ENCODE data around the gene PCBP1.
A peak's percentile ranks its signal among the peaks of the same experiment; 100 is the strongest.
"Not testable (repeated sequence)": the region's sequence is repeated elsewhere in the genome, so short reads cannot be mapped to it uniquely, and the experiment has no call there.

The PCBP1 gene

GRCh38 chr2:70091364-70091763, 4.1 kb downstream of the PCBP1 start:
- Histone ChIP-seq H3K27me3 (ENCODE audit: control insufficient read depth in 1 of 2, insufficient read depth in 2 of 2, low read length in 2 of 2) (no peaks in the 10 kb centered on the region), H3K9me3 (ENCODE audit: low read length) (no peaks in the 10 kb centered on the region), H3K4me1 (ENCODE audit: insufficient read depth, low read length) (peaks cover 18% of the 10 kb centered on the region), H3K4me3 (ENCODE audit: low read depth in 1 of 2, low read length in 2 of 2) (no peak overlapping the region), H3K9ac (ENCODE audit: low read length) (no peak overlapping the region), H3K27ac (ENCODE audit: low read depth, low read length) (no peak overlapping the region), H3K36me3 (ENCODE audit: insufficient read depth, low read length) (peaks cover 16% of the 10 kb centered on the region)

- H3K4me1 ChIP-seq (ENCODE audit: insufficient read depth, low read length): peaks cover 18% of the 10 kb centered on the region
- no peak overlapping the region for H3K9ac ChIP-seq (ENCODE audit: low read length)
- H3K27me3 ChIP-seq (ENCODE audit: control insufficient read depth in 1 of 2, insufficient read depth in 2 of 2, low read length in 2 of 2): no peaks in the 10 kb centered on the region
- H3K36me3 ChIP-seq (ENCODE audit: insufficient read depth, low read length): peaks cover 16% of the 10 kb centered on the region
- H3K27ac ChIP-seq (ENCODE audit: low read depth, low read length): no peak overlapping the region
- no peaks in the 10 kb centered on the region for H3K9me3 ChIP-seq (ENCODE audit: low read length)
- no peak overlapping the region for H3K4me3 ChIP-seq (ENCODE audit: low read depth in 1 of 2, low read length in 2 of 2)
Measured at GRCh38 chr2:70091816-70092215, 4.5 kb downstream of the PCBP1 start.

GRCh38 chr2:70092576-70093243, 5.4 kb downstream of the PCBP1 start:
- not testable (repeated sequence) for H3K9ac ChIP-seq (ENCODE audit: low read length); H3K9me3 ChIP-seq (ENCODE audit: low read length); H3K4me3 ChIP-seq (ENCODE audit: low read depth in 1 of 2, low read length in 2 of 2); H3K27me3 ChIP-seq (ENCODE audit: control insufficient read depth in 1 of 2, insufficient read depth in 2 of 2, low read length in 2 of 2); H3K27ac ChIP-seq (ENCODE audit: low read depth, low read length)
- peaks cover 16% of the 10 kb centered on the region for H3K36me3 ChIP-seq (ENCODE audit: insufficient read depth, low read length)
- H3K4me1 ChIP-seq (ENCODE audit: insufficient read depth, low read length): peaks cover 18% of the 10 kb centered on the region

GRCh38 chr2:70094171-70094977, 7.1 kb downstream of the PCBP1 start:
- Histone ChIP-seq H3K9me3 (ENCODE audit: low read length) (no peaks in the 10 kb centered on the region), H3K4me3 (ENCODE audit: low read depth in 1 of 2, low read length in 2 of 2) (peak overlapping the region in 1 of 2 donors; percentile 11), H3K36me3 (ENCODE audit: insufficient read depth, low read length) (peaks cover 5% of the 10 kb centered on the region), H3K27me3 (ENCODE audit: control insufficient read depth in 1 of 2, insufficient read depth in 2 of 2, low read length in 2 of 2) (no peaks in the 10 kb centered on the region), H3K9ac (ENCODE audit: low read length) (no peak overlapping the region), H3K4me1 (ENCODE audit: insufficient read depth, low read length) (peaks cover 18% of the 10 kb centered on the region), H3K27ac (ENCODE audit: low read depth, low read length) (peak overlapping the region; percentile 68)

GRCh38 chr2:70094978-70095719, 7.9 kb downstream of the PCBP1 start:
- Histone ChIP-seq H3K36me3 (ENCODE audit: insufficient read depth, low read length) (no peaks in the 10 kb centered on the region), H3K4me3 (ENCODE audit: low read depth in 1 of 2, low read length in 2 of 2) (peak overlapping the region in 1 of 2 donors; percentile 11), H3K9ac (ENCODE audit: low read length) (no peak overlapping the region), H3K27ac (ENCODE audit: low read depth, low read length) (peak overlapping the region; percentile 68), H3K4me1 (ENCODE audit: insufficient read depth, low read length) (peaks cover 13% of the 10 kb centered on the region), H3K9me3 (ENCODE audit: low read length) (no peaks in the 10 kb centered on the region), H3K27me3 (ENCODE audit: control insufficient read depth in 1 of 2, insufficient read depth in 2 of 2, low read length in 2 of 2) (no peaks in the 10 kb centered on the region)

- Histone ChIP-seq H3K4me3 (ENCODE audit: low read depth in 1 of 2, low read length in 2 of 2) (no peak overlapping the region), H3K27me3 (ENCODE audit: control insufficient read depth in 1 of 2, insufficient read depth in 2 of 2, low read length in 2 of 2) (no peaks in the 10 kb centered on the region), H3K36me3 (ENCODE audit: insufficient read depth, low read length) (no peaks in the 10 kb centered on the region), H3K9me3 (ENCODE audit: low read length) (no peaks in the 10 kb centered on the region), H3K9ac (ENCODE audit: low read length) (no peak overlapping the region), H3K27ac (ENCODE audit: low read depth, low read length) (no peak overlapping the region), H3K4me1 (ENCODE audit: insufficient read depth, low read length) (peaks cover 7% of the 10 kb centered on the region)
Measured at GRCh38 chr2:70095720-70096670, 8.7 kb downstream of the PCBP1 start.

- Histone ChIP-seq H3K9ac (ENCODE audit: low read length) (no peak overlapping the region), H3K4me1 (ENCODE audit: insufficient read depth, low read length) (peaks cover 7% of the 10 kb centered on the region), H3K27me3 (ENCODE audit: control insufficient read depth in 1 of 2, insufficient read depth in 2 of 2, low read length in 2 of 2) (no peaks in the 10 kb centered on the region), H3K27ac (ENCODE audit: low read depth, low read length) (no peak overlapping the region), H3K4me3 (ENCODE audit: low read depth in 1 of 2, low read length in 2 of 2) (no peak overlapping the region), H3K36me3 (ENCODE audit: insufficient read depth, low read length) (no peaks in the 10 kb centered on the region), H3K9me3 (ENCODE audit: low read length) (no peaks in the 10 kb centered on the region)
Measured at GRCh38 chr2:70098032-70098431, 10.8 kb downstream of the PCBP1 start.

- Histone ChIP-seq H3K9me3 (ENCODE audit: low read length) (no peaks in the 10 kb centered on the region), H3K36me3 (ENCODE audit: insufficient read depth, low read length) (no peaks in the 10 kb centered on the region), H3K9ac (ENCODE audit: low read length) (no peak overlapping the region), H3K4me3 (ENCODE audit: low read depth in 1 of 2, low read length in 2 of 2) (no peak overlapping the region), H3K4me1 (ENCODE audit: insufficient read depth, low read length) (peaks cover 7% of the 10 kb centered on the region), H3K27ac (ENCODE audit: low read depth, low read length) (no peak overlapping the region), H3K27me3 (ENCODE audit: control insufficient read depth in 1 of 2, insufficient read depth in 2 of 2, low read length in 2 of 2) (no peaks in the 10 kb centered on the region)
Measured at GRCh38 chr2:70099270-70099669, 12.0 kb downstream of the PCBP1 start.

- H3K27me3 ChIP-seq (ENCODE audit: control insufficient read depth in 1 of 2, insufficient read depth in 2 of 2, low read length in 2 of 2): no peaks in the 10 kb centered on the region
- H3K4me1 ChIP-seq (ENCODE audit: insufficient read depth, low read length): no peaks in the 10 kb centered on the region
- no peaks in the 10 kb centered on the region for H3K9me3 ChIP-seq (ENCODE audit: low read length)
- no peaks in the 10 kb centered on the region for H3K36me3 ChIP-seq (ENCODE audit: insufficient read depth, low read length)
- no peak overlapping the region for H3K27ac ChIP-seq (ENCODE audit: low read depth, low read length)
- no peak overlapping the region for H3K4me3 ChIP-seq (ENCODE audit: low read depth in 1 of 2, low read length in 2 of 2)
- no peak overlapping the region for H3K9ac ChIP-seq (ENCODE audit: low read length)
Measured at GRCh38 chr2:70101174-70101573, 13.9 kb downstream of the PCBP1 start.

- not testable (repeated sequence) for H3K36me3 ChIP-seq (ENCODE audit: insufficient read depth, low read length); H3K27me3 ChIP-seq (ENCODE audit: control insufficient read depth in 1 of 2, insufficient read depth in 2 of 2, low read length in 2 of 2); H3K9me3 ChIP-seq (ENCODE audit: low read length); H3K4me1 ChIP-seq (ENCODE audit: insufficient read depth, low read length); H3K4me3 ChIP-seq (ENCODE audit: low read depth in 1 of 2, low read length in 2 of 2); H3K9ac ChIP-seq (ENCODE audit: low read length); H3K27ac ChIP-seq (ENCODE audit: low read depth, low read length)
Measured at GRCh38 chr2:70101686-70102085, 14.4 kb downstream of the PCBP1 start.
